Parathyroid adenoma (tissue), 2 donors: ENCODE measurements around the gene NAV3.

ENCODE experiments used
- H2AFZ ChIP-seq: fragments of 300-600 bp; sonication (generic); one replicate; pipeline ENCODE4 v1.7.0; 2017; ENCODE audit warnings: antibody characterized with exemption, mild to moderate bottlenecking
- H3K27ac ChIP-seq: fragments of 300-600 bp; sonication (generic); one replicate; pipeline ENCODE4 v1.7.0; 2017
- H3K27me3 ChIP-seq: fragments of 300-600 bp; sonication (generic); one replicate; pipeline ENCODE4 v1.7.0; 2017; ENCODE audit warnings: low read length; ENCODE audit not compliant: control insufficient read depth, insufficient read depth
- H3K36me3 ChIP-seq: fragments of 300-600 bp; sonication (generic); one replicate; pipeline ENCODE4 v1.7.0; 2017; ENCODE audit warnings: low read length; ENCODE audit not compliant: control insufficient read depth, insufficient read depth
- H3K4me1 ChIP-seq: fragments of 300-600 bp; sonication (generic); one replicate; pipeline ENCODE4 v1.7.0; 2017; ENCODE audit warnings: control low read depth
- H3K4me2 ChIP-seq: fragments of 300-600 bp; sonication (generic); one replicate; pipeline ENCODE4 v1.7.0; 2017; ENCODE audit warnings: low read length
- H3K4me3 ChIP-seq: fragments of 300-600 bp; sonication (generic); one replicate; pipeline ENCODE4 v1.7.0; 2017; ENCODE audit warnings: low read depth, low read length
- H3K79me2 ChIP-seq: fragments of 300-600 bp; sonication (generic); one replicate; pipeline ENCODE4 v1.7.0; 2017; ENCODE audit warnings: control low read depth
- H3K9ac ChIP-seq: fragments of 300-600 bp; sonication (generic); one replicate; pipeline ENCODE4 v1.7.0; 2017; ENCODE audit warnings: mild to moderate bottlenecking
- H3K9me3 ChIP-seq: fragments of 300-600 bp; sonication (generic); one replicate; pipeline ENCODE4 v1.7.0; 2017; ENCODE audit warnings: low read length; ENCODE audit not compliant: control insufficient read depth
- TF ChIP-seq, protein P1 (sequence below): fragments of 300-600 bp; sonication (generic); IDR thresholded peaks from one replicate; pipeline ENCODE4 v1.7.0; 2017; ENCODE audit warnings: antibody characterized with exemption, mild to moderate bottlenecking
- donor health status: primary hyperparathyroidism.

Gene NAV3

GRCh38 chr12:77837876-77838291, 7.2 kb downstream of the NAV3 start:
- Histone ChIP-seq H3K27me3 (no peaks in the 10 kb centered on the region), H3K4me3 (no peak overlapping the region), H3K9me3 (no peaks in the 10 kb centered on the region), H3K9ac (no peak overlapping the region), H3K79me2 (no peaks in the 10 kb centered on the region), H3K4me1 (no peaks in the 10 kb centered on the region), H3K27ac (no peak overlapping the region), H3K36me3 (no peaks in the 10 kb centered on the region), H2AFZ (no peak overlapping the region), H3K4me2 (no peak overlapping the region)
- TF ChIP-seq, protein P1, sequence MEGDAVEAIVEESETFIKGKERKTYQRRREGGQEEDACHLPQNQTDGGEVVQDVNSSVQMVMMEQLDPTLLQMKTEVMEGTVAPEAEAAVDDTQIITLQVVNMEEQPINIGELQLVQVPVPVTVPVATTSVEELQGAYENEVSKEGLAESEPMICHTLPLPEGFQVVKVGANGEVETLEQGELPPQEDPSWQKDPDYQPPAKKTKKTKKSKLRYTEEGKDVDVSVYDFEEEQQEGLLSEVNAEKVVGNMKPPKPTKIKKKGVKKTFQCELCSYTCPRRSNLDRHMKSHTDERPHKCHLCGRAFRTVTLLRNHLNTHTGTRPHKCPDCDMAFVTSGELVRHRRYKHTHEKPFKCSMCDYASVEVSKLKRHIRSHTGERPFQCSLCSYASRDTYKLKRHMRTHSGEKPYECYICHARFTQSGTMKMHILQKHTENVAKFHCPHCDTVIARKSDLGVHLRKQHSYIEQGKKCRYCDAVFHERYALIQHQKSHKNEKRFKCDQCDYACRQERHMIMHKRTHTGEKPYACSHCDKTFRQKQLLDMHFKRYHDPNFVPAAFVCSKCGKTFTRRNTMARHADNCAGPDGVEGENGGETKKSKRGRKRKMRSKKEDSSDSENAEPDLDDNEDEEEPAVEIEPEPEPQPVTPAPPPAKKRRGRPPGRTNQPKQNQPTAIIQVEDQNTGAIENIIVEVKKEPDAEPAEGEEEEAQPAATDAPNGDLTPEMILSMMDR = no peak

DNA sequence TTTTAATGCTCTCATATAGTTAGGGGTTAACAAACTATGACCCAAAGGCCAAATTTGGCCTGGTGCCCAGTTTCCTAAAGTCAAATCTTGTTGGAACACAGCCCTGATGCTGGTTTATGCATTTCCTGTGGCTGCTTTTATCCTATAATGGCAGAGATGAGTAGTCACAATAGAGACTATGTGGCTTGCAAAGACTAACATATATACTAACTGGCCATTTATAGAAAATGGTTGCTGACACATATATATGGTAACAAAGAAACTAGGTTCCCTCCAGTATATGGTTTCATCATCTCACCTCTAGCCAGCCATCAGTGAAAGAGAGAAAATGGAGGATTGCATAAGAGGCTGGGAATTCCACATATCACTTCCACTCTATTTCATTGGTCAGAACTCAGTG, 10.8 kb downstream of the NAV3 start:
- TF ChIP-seq, protein P1 = no peak
- Histone ChIP-seq H3K4me2 (no peak overlapping the region), H2AFZ (no peak overlapping the region), H3K27ac (no peak overlapping the region), H3K4me3 (no peak overlapping the region), H3K9ac (no peak overlapping the region), H3K4me1 (no peaks in the 10 kb centered on the region), H3K79me2 (no peaks in the 10 kb centered on the region), H3K36me3 (no peaks in the 10 kb centered on the region), H3K9me3 (no peaks in the 10 kb centered on the region), H3K27me3 (no peaks in the 10 kb centered on the region)

GRCh38 chr12:77842430-77842829, 11.7 kb downstream of the NAV3 start:
- Histone ChIP-seq H3K4me1 (no peaks in the 10 kb centered on the region), H3K9me3 (no peaks in the 10 kb centered on the region), H3K79me2 (no peaks in the 10 kb centered on the region), H3K27me3 (no peaks in the 10 kb centered on the region), H3K27ac (no peak overlapping the region), H3K4me3 (no peak overlapping the region), H3K36me3 (no peaks in the 10 kb centered on the region), H3K4me2 (no peak overlapping the region), H2AFZ (no peak overlapping the region), H3K9ac (no peak overlapping the region)
- TF ChIP-seq, protein P1 = no peak

DNA sequence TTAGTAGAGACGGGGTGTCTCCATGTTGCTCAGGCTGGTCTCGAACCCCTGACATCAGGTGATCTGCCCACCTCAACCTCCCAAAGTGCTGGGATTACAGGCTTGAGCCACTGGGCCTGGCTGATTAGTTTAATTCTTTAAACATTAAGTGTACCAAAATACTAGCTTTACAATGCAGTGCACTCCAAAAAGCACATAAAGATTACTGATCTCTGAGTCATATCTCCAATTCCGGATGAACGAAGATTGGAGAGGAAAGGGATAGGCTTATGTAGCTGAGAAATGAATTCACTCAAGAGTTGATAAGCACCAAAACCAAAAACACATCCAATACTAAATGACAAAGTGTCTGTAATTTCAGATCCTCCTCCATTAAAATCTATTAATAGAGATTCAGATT, 15.1 kb downstream of the NAV3 start:
- Histone ChIP-seq H3K4me2 (no peak overlapping the region), H3K27me3 (no peaks in the 10 kb centered on the region), H3K9me3 (no peaks in the 10 kb centered on the region), H3K79me2 (no peaks in the 10 kb centered on the region), H3K4me1 (no peaks in the 10 kb centered on the region), H3K36me3 (no peaks in the 10 kb centered on the region), H3K4me3 (no peak overlapping the region), H3K9ac (no peak overlapping the region), H3K27ac (no peak overlapping the region), H2AFZ (no peak overlapping the region)
- TF ChIP-seq, protein P1 = no peak

- Histone ChIP-seq H2AFZ (no peak overlapping the region), H3K9ac (no peak overlapping the region), H3K4me1 (no peaks in the 10 kb centered on the region), H3K36me3 (no peaks in the 10 kb centered on the region), H3K79me2 (no peaks in the 10 kb centered on the region), H3K4me2 (no peak overlapping the region), H3K9me3 (no peaks in the 10 kb centered on the region), H3K4me3 (no peak overlapping the region), H3K27me3 (no peaks in the 10 kb centered on the region), H3K27ac (no peak overlapping the region)
- TF ChIP-seq, protein P1 = no peak
Measured at GRCh38 chr12:77847060-77847541, 16.4 kb downstream of the NAV3 start.
